Left ventricle myocardium inferior (tissue), 1 donor: ENCODE data around the gene RAD21L1. TPM values are rescaled to one million over a fixed set of nuclear protein-coding genes. Genes with fewer than 3 reads are reported as not detected.

ENCODE experiments used
- DNase-seq: peaks from one replicate; pipeline ENCODE4 v3.0.0-alpha.2; 2020
- H3K27ac ChIP-seq: fragments of 200-600 bp; replicated peaks from 2 replicates; pipeline ENCODE4 v1.8.0; 2021
- H3K27me3 ChIP-seq: fragments of 200-600 bp; 2 replicates; pipeline ENCODE4 v1.8.0; 2021; ENCODE audit warnings: low read depth
- H3K36me3 ChIP-seq: fragments of 200-600 bp; 2 replicates; pipeline ENCODE4 v1.8.0; 2021
- H3K4me1 ChIP-seq: fragments of 200-600 bp; 2 replicates; pipeline ENCODE4 v1.8.0; 2021
- H3K4me3 ChIP-seq: fragments of 200-600 bp; 2 replicates; pipeline ENCODE4 v1.8.0; 2021; ENCODE audit warnings: mild to moderate bottlenecking, moderate library complexity
- H3K9me3 ChIP-seq: fragments of 200-600 bp; replicated peaks from 2 replicates; pipeline ENCODE4 v1.8.0; 2021
- CTCF ChIP-seq: fragments of 200-600 bp; IDR thresholded peaks from 2 replicates; pipeline ENCODE4 v1.8.0; 2021; ENCODE audit warnings: antibody characterized with exemption, mild to moderate bottlenecking, borderline replicate concordance
- intact Hi-C: fragments of 100-400 bp; cut with micrococcal nuclease; formaldehyde crosslinking; loops from one replicate; pipeline ENCODE4 v1.11.0; 2022
- total RNA-seq: library from RNA; stranded (reverse); fragmentation: NEBNext Ultra II Directional; extraction: Animal tissue kit (Norgen Biotek cat#: 25700); gene quantifications from one replicate; pipeline ENCODE4 v1.2.1, GENCODE V29; 2021
- donor health status: DM: no; HTN: yes; CAD: no; lungs with severe emphysema.

RAD21L1 gene
- total RNA-seq, 1 donor from 2014 or later, result not detected

DNA sequence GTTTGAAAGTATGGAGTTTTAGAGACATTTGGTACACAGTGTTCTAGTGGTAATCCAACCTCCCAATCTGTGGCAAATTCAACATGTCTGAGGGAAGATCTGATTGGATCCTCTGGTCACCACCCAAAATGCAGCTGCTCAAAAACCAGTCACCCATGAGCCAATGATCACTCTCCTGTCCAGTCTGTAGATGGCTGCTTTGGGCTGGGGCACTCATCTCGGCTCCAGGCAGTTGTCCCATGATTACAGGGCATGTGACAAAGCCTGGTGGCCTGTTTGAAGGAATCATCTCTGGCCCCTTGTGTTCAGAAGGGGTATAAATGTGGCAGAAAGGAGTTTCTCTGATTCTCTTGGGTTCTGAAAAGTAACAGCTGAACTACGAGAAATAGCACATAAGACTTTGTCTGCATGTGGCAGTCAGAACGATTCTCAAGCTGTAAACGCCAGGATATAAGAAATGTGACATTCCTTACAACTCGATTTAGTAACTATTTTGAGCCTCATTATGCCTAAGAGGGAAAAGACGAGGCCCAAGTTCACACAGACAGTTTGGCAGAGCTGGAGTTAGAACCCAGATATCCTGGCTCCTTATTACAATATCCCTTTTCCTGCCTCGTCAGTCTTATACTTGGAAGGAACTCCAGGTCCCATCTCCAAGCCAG is 26.5 kb upstream of the RAD21L1 start:
- Histone ChIP-seq H3K4me3 (no peak overlapping the region), H3K27me3 (no peaks in the 10 kb centered on the region), H3K4me1 (peaks cover 14% of the 10 kb centered on the region), H3K27ac (no peak overlapping the region), H3K36me3 (no peaks in the 10 kb centered on the region), H3K9me3 (no peaks in the 10 kb centered on the region)
- intact Hi-C loops, result no loop called here
- TF ChIP-seq CTCF, result no peak
- DNase-seq, result no peak

- Histone ChIP-seq H3K4me1 (peaks cover 15% of the 10 kb centered on the region), H3K9me3 (no peaks in the 10 kb centered on the region), H3K27me3 (no peaks in the 10 kb centered on the region), H3K36me3 (no peaks in the 10 kb centered on the region), H3K4me3 (no peak overlapping the region), H3K27ac (no peak overlapping the region)
- DNase-seq, result no peak
- intact Hi-C loops, result no loop called here
- no peak for TF ChIP-seq CTCF
These were observed 25.9 kb upstream of the RAD21L1 start for GRCh38 chr20:1199964-1200363.

DNA sequence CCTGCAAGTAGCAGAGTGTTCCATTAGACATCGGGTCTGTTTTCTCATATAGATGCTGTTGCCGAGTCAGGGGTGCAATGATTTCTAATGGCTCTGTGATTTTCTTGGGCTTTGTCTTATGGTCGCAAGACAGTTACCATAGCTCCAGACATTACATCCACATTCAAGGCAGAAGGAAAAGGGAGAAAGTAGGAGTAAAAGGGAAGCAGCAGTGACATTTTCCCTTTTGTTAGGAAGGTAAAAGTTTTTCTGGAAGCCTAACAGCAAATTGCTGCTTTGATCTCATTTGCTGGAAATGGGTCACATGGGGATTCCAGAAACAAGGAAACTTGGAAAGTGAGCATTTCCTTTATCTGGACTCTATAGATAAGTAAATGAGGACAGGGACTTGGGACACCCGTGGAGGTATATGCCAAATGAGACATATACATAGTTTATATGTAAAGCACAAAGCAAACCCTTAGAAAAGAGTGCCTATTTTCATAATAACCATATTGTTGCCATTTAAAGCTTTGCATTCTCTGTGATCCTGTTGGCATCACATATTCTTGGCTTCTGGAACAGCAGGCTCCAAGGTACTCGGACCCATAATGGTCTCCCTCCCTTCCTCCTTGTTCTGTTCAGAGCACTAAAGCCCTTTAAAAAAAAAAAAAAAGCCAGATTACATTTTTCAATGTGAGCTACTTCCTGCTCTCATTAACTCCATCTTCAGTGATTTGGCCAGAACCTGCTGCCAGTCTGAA is 22.9 kb upstream of the RAD21L1 start, which contains the start of gene C20orf202:
C20orf202 (plus strand) TSS at position 693 of the 743 bp plus-strand sequence. CDS start 132 bp downstream, outside the sequence.
- Histone ChIP-seq H3K27me3 (no peaks in the 10 kb centered on the region), H3K4me3 (no peak within 1 kb of the TSS), H3K4me1 (peaks cover 17% of the 10 kb centered on the region), H3K36me3 (no peaks in the 10 kb centered on the region), H3K27ac (peak within 1 kb of the TSS; percentile 69), H3K9me3 (no peaks in the 10 kb centered on the region)
- no peak for DNase-seq
- TF ChIP-seq CTCF, result no peak
- intact Hi-C loops, result no loop called here

DNA sequence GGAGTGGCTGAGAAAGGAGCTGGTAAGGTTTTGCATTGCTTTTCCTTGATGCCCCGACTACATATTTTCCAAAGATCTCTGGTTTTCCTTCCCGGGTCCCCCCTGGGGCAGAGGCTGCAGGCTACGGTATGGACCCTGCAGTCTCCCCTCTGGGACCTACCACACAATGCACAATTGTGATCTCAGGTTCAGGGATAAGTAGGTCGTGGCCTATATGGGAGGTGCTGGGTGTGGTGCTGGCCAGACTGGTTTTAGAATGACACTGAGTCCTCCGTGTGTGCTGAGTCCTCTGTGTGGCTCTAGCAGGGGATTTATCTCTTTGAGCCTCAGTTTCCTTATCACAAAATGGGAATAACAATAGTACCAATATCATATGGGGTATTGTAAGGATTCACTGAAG is 22.2 kb upstream of the RAD21L1 start:
- TF ChIP-seq CTCF, result no peak
- intact Hi-C loops, result no loop called here
- Histone ChIP-seq H3K36me3 (no peaks in the 10 kb centered on the region), H3K4me1 (peaks cover 17% of the 10 kb centered on the region), H3K27ac (peak overlapping the region; percentile 69), H3K27me3 (no peaks in the 10 kb centered on the region), H3K4me3 (no peak overlapping the region), H3K9me3 (no peaks in the 10 kb centered on the region)
- DNase-seq, result no peak

DNA sequence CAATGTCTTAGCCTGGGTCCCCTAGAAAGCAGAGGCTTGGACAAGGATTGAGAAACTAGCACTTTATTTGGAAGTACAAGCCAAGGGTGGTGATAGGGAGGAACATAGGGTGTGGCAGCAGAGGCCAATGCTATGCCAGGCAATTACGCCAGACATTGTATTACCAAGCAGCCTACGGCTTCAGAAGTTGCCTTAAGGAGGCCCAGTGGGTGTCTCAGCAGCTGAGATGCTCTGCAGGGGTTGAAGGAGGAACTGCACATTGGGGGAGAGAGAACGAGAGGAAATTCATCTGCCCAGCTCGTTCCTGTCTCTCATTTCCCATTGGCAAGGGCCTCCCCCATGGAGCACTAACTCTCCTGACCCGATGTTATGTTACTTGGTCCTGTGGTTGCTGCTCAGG is 21.7 kb upstream of the RAD21L1 start:
- H3K9me3 ChIP-seq, result no peaks in the 10 kb centered on the region
- H3K27ac ChIP-seq, result peak overlapping the region; percentile 69
- no peaks in the 10 kb centered on the region for H3K27me3 ChIP-seq

More for the DNA sequence above, 21.7 kb upstream of the RAD21L1 start:
- no peaks in the 10 kb centered on the region for H3K36me3 ChIP-seq
- intact Hi-C loops, result no loop called here
- no peak for DNase-seq
- no peak overlapping the region for H3K4me3 ChIP-seq
- TF ChIP-seq CTCF, result no peak
- peaks cover 17% of the 10 kb centered on the region for H3K4me1 ChIP-seq
